C1 segment of cervical spinal cord (tissue), 14 donors: ENCODE measurements around the gene NPC2.

Source experiments
- DNase-seq, 14 donors: peaks; one replicate each; lab custom pipeline; 2025; lab: John Stamatoyannopoulos, UW

NPC2 gene

GRCh38 chr14:74519316-74520074 is 26.4 kb upstream of the NPC2 start:
- DNase-seq = no peak

GRCh38 chr14:74518221-74518620 is 25.1 kb upstream of the NPC2 start:
- no peak for DNase-seq

GRCh38 chr14:74517731-74518130 is 24.6 kb upstream of the NPC2 start:
- no peak for DNase-seq

- DNase-seq = no peak
These were observed 23.5 kb upstream of the NPC2 start for GRCh38 chr14:74516451-74517160.

GRCh38 chr14:74515891-74516412 is 22.8 kb upstream of the NPC2 start:
- DNase-seq = no peak

- DNase-seq = peak in 6 of 14 donors; percentile 4 to 43 (median 18)
These were observed 21.4 kb upstream of the NPC2 start for GRCh38 chr14:74514471-74514941.

GRCh38 chr14:74511966-74512830 is 19.1 kb upstream of the NPC2 start:
- no peak for DNase-seq

- DNase-seq = no peak
These were observed 17.9 kb upstream of the NPC2 start for GRCh38 chr14:74510959-74511409.

GRCh38 chr14:74510223-74510931 is 17.3 kb upstream of the NPC2 start:
- DNase-seq = no peak

- DNase-seq = no peak
These were observed 16.6 kb upstream of the NPC2 start for GRCh38 chr14:74509587-74510222.

- DNase-seq = no peak
These were observed 15.8 kb upstream of the NPC2 start for GRCh38 chr14:74508844-74509428.

GRCh38 chr14:74508292-74508731 is 15.2 kb upstream of the NPC2 start:
- DNase-seq = no peak

- no peak for DNase-seq
These were observed 14.7 kb upstream of the NPC2 start for GRCh38 chr14:74507840-74508239.

GRCh38 chr14:74507085-74507484 is 14.0 kb upstream of the NPC2 start:
- peak in 1 of 14 donors; percentile 8 for DNase-seq

GRCh38 chr14:74506411-74506851 is 13.3 kb upstream of the NPC2 start:
- no peak for DNase-seq

GRCh38 chr14:74505831-74506230 is 12.7 kb upstream of the NPC2 start:
- no peak for DNase-seq

GRCh38 chr14:74504874-74505720 is 12.0 kb upstream of the NPC2 start:
- no peak for DNase-seq

GRCh38 chr14:74504412-74504811 is 11.3 kb upstream of the NPC2 start:
- DNase-seq = no peak

GRCh38 chr14:74503938-74504335 is 10.8 kb upstream of the NPC2 start:
- DNase-seq = no peak
